Measurements from ENCODE around the gene PAFAH1B1.

DNA sequence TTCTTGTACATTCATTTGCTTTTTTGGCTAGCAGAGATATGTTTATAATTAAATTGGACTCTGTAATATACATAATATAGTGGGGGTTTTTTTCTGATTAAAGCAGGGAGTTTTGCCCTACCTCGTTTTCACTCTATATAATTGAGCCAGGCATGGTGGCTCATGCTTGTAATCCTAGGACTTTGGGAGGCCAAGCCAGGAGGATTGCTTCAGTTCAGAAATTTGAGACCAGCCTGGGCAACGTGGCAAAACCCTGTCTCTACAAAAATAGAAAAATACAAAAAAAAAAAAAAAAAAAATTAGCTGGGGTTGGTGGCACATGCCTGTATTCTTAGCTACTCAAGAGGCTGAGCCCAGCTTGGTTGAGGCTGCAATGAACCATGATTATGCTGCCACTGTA is 42.2 kb downstream of the PAFAH1B1 start:
- TF ChIP-seq, protein P1, sequence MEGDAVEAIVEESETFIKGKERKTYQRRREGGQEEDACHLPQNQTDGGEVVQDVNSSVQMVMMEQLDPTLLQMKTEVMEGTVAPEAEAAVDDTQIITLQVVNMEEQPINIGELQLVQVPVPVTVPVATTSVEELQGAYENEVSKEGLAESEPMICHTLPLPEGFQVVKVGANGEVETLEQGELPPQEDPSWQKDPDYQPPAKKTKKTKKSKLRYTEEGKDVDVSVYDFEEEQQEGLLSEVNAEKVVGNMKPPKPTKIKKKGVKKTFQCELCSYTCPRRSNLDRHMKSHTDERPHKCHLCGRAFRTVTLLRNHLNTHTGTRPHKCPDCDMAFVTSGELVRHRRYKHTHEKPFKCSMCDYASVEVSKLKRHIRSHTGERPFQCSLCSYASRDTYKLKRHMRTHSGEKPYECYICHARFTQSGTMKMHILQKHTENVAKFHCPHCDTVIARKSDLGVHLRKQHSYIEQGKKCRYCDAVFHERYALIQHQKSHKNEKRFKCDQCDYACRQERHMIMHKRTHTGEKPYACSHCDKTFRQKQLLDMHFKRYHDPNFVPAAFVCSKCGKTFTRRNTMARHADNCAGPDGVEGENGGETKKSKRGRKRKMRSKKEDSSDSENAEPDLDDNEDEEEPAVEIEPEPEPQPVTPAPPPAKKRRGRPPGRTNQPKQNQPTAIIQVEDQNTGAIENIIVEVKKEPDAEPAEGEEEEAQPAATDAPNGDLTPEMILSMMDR (IDR thresholded peaks at IDR 0.05) = no peak
- no peak for TF ChIP-seq POLR2A (IDR thresholded peaks at IDR 0.05; ENCODE audit: low read depth)

Measured in esophagus muscularis mucosa (tissue), 3 donors.